NOMO-1 treated with dmso at 0.1 percent for 144 hours (cell line): ENCODE measurements around the gene CCDC50.
A peak's percentile ranks its signal among the peaks of the same experiment; 100 is the strongest.

Experiments used
- DNase-seq: peaks from one replicate; lab custom pipeline; 2025; ENCODE audit not compliant: unreplicated experiment; lab: John Stamatoyannopoulos, UW

Gene CCDC50, protein sequence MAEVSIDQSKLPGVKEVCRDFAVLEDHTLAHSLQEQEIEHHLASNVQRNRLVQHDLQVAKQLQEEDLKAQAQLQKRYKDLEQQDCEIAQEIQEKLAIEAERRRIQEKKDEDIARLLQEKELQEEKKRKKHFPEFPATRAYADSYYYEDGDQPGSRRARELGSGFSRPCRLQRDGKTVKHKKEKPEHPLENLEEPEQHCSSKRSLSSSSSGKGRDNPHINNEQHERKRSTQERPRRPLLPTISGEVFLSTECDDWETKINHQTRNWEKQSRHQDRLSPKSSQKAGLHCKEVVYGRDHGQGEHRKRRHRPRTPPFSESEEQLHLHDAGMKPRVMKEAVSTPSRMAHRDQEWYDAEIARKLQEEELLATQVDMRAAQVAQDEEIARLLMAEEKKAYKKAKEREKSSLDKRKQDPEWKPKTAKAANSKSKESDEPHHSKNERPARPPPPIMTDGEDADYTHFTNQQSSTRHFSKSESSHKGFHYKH

GRCh38 chr3:191328962-191329653 is at the start of gene CCDC50:
Gene CCDC50, plus strand, starts transcription at chr3:191329394. Its CDS starts 281 bp downstream, at chr3:191329675.
- peak; percentile 58 for DNase-seq

GRCh38 chr3:191280111-191280510 is 49.1 kb upstream of the CCDC50 start:
- DNase-seq, result no peak

- DNase-seq, result no peak
These were observed 48.3 kb upstream of the CCDC50 start for GRCh38 chr3:191280882-191281281.

DNA sequence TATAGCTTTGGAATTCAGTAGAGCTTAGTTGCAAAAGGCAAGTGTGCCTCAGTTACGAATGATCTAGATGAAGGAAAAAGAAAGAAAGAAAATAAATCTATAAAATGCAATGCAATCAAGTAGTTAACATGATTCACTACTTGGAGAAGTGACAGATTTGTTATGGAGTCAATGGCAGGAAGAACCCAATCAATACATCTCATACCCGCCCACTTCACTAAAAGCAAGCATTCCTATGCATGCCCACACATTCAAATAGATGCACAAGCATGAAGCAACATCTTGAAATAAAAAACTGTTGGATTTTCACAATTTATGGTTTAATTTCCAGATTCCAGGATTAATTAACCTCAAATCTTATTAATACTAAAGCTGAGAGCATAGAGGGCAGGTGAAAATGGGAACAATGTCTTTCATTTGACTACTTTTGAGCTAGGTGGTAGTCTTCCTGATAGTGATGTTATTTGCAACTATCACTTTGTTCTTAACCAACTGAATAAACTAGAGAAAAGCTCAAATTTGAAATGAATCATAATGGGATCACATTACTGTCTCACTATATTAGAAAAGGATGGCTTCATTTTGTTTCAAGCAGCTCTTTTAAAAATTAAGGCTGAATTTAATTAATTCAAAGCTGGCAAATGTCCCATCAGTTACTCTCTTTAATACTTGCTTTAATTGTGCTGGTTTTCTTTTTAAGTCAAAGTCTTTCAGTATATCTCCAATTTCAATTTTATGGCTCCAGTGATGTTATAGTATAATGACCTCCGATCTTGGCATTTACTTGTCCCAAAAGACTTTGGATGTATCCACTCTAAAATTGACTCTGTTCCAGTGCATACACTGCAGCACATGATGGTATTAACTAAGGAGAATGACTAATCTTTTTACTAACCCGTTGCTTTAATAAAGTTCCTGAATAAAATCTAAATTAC is 46.7 kb upstream of the CCDC50 start:
- DNase-seq, result no peak

DNA sequence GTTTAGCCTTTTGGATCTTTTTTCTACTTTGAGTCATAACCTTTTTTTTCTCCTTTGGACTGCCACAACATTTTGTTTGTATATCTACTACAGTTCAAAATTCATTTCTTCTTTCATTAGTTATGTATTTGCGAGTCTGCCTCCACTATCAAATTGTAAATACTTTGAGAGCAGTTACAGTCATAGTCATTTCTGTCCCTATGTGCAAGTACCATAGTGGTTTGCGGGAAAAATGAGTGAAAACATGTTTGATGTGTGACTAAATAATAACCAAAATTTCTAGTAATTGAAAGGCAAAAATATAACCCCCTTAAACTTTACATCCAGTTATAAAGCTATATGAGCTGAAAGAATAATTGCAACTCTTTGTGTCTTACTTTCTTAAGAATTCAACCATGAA is 45.8 kb upstream of the CCDC50 start:
- no peak for DNase-seq

- DNase-seq, result peak; percentile 65
These were observed 38.7 kb upstream of the CCDC50 start for GRCh38 chr3:191290311-191291025.

GRCh38 chr3:191292243-191293015 is 36.8 kb upstream of the CCDC50 start:
- DNase-seq, result peak; percentile 7

DNA sequence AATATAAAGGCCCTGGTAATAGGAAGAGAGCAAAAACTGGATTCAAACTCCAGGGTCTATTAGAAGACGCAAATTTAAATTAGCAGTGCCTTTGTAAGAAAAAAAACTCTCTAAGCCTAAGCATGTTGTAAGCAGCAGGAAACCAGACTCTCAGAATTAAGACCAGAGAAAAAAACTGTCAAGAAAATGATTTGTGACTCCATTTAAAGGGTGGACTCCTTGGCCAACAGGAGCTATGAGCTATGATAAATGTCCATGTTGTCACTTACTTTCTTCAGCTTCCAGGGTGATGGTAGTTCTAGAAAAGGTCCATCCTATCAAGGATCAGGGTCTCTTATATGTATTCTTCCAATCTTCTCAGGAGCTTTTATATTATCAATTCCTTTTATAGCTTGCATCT is 34.9 kb upstream of the CCDC50 start:
- no peak for DNase-seq

DNA sequence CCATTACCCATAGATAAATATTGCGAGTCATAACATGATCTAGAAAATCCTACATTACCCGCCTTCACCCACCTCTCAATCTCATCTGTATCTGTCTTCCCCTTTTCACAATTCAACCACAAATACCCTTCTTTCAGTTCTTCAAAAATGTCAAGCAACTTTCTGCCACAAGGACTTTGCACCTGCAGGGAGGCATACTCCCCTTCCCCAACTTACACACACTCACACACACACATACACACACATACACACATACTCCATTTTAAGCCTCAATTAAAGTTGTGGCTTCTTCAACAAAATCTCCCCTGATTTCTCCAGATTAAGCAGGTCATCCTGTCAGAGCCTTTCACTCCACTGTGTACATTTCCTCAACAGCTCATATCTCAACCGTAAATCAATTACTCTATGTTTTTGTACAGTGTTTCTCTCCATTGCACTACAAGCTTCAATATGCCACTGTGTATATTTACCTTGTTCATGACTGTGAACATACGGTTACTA is 33.1 kb upstream of the CCDC50 start:
- DNase-seq, result peak; percentile 80

GRCh38 chr3:191298846-191299245 is 30.3 kb upstream of the CCDC50 start:
- no peak for DNase-seq

GRCh38 chr3:191300422-191300821 is 28.8 kb upstream of the CCDC50 start:
- DNase-seq, result no peak

DNA sequence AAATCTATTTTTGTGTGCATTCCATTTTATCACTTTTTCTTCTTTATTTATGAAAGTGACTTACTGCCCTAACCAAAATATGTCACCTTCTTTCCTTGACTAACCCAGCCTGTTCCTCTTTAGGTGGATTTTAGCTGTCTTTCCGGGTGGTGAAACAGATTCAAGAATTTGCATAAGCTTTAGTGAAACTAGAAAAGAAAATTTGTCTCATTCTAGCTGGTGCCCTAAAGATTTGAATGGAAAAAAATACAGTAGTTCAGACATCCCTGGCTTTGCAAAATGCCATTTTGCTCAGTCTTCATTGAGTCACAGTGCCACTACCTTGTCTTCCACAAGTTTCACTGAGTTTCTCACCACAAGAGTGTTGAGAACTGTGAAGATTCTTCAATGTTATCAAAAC is 28.2 kb upstream of the CCDC50 start:
- peak; percentile 36 for DNase-seq

DNA sequence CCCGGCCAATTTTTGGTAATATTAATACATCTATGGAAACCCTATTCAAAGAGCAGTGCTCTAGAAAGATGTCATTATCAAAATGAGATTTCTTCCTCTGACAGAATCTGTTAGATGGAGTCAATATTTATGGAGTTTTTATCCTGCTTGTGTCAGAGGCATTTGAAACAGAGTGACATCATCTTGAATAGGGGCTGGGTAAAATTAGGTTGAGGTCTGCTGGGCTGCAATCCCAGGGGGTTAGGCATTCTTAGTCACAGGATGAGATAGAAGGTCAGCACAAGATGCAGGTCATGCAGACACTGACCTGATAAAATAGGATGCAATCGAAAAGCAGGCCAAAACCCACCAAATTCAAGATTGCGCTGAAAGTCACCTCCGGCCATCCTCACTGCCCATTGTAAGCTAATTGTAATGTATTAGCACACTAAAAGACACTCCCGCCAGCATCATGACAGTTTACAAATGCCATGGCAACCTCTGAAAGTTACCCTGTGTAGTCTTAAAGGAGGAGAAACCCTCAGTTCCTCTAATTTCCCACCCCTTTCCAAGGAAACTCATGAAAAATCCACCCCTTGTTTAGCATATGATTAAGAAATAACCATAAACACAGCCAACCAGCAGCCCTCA is 27.3 kb upstream of the CCDC50 start:
- no peak for DNase-seq

DNA sequence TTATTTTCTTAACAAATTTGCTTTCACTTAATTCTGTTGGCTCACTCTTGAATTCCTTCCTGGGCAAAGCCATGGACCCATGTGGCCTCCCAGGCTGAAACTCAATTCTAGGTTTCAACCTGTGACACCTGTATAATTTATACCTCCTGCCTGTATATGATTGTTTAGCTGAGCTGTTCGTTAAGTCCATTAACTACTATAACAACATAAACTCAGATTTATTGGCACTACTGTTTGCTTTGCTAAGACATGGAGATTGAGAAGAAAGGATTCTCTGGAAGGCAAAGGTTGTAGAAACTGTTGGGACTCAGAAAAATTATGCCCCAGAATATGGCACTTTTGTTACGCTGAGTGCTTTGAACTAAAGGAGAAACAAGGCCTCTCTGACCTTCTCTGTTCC is 26.7 kb upstream of the CCDC50 start:
- DNase-seq, result no peak

DNA sequence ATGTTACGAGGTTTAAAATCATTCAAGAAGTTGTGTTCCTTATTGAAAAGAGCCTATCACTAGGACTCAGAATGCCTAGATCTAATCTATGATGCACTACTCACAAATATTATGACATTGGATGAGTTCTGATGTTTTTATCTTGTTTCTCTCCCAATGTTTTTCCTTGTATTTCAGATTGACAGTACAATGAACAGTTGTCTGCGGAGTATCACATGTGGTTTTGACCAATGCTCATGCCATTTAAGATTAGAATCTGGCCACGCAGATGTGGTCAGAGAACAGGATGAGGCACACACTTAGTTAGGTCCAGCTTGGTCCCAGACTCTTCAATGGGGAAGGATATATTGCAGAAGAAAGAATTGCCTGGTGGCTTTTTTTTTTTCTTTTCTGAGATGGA is 25.6 kb upstream of the CCDC50 start:
- DNase-seq, result no peak

DNA sequence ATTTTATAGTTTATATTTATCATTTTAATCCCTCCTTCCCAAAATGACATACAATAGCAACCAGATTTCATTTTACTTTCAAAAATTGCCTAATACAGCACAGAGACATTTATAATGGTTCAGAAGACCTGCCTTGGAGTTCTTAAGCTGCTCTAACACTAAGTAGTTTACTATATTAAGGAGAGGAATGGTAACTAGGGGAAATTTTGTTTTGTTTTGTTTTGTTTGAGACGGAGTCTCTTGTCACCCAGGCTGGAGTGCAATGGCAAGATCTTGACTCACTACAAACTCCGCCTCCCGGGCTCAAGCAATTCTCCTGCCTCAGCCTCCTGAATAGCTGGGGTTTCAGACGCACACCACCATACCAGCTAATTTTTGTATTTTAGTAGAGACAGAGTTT is 22.8 kb upstream of the CCDC50 start:
- no peak for DNase-seq

DNA sequence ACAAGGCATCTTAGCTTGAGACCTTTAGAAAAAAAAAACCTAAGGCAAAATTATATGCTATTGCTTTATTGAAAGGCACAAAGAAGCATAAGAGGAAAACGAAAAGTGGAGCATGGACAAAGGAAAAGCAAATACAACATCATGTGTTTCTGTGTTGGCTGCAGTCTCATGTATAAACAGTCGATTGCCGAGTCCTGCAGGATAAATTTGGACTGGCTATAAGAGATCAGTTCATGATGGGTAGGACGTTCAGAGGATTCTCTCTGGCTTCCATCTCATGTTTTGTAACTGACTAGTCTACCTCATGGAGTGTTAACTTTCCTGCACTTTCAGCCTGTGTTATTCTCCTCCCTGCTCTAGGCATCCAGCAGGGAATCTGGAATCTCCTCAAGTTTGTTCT is 21.9 kb upstream of the CCDC50 start:
- no peak for DNase-seq

GRCh38 chr3:191313296-191313695 is 15.9 kb upstream of the CCDC50 start:
- DNase-seq, result no peak

- no peak for DNase-seq
These were observed 15.0 kb upstream of the CCDC50 start for GRCh38 chr3:191314109-191314728.
